ENCODE data around the gene FICD.

GRCh38 chr12:108498136-108498535, 16.9 kb upstream of the FICD start:
- TF ChIP-seq MATR3 (CRISPR knock-in tag; IDR thresholded peaks at IDR 0.05) = no peak
- TF ChIP-seq, protein P1, sequence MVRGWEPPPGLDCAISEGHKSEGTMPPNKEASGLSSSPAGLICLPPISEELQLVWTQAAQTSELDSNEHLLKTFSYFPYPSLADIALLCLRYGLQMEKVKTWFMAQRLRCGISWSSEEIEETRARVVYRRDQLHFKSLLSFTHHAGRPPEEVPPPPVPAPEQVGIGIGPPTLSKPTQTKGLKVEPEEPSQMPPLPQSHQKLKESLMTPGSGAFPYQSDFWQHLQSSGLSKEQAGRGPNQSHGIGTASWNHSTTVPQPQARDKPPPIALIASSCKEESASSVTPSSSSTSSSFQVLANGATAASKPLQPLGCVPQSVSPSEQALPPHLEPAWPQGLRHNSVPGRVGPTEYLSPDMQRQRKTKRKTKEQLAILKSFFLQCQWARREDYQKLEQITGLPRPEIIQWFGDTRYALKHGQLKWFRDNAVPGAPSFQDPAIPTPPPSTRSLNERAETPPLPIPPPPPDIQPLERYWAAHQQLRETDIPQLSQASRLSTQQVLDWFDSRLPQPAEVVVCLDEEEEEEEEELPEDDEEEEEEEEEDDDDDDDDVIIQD (CRISPR knock-in tag; IDR thresholded peaks at IDR 0.05; ENCODE audit: low read depth) = no peak
- no peak for TF ChIP-seq ZNF331 (CRISPR knock-in tag; IDR thresholded peaks at IDR 0.05)
- TF ChIP-seq KLF9 (CRISPR knock-in tag; IDR thresholded peaks at IDR 0.05; ENCODE audit: low read depth) = no peak
- no peak for TF ChIP-seq CBX5 (CRISPR knock-in tag; IDR thresholded peaks at IDR 0.05; ENCODE audit: borderline replicate concordance)
- TF ChIP-seq ZZZ3 (CRISPR knock-in tag; IDR thresholded peaks at IDR 0.05; ENCODE audit: borderline replicate concordance) = no peak
- TF ChIP-seq NCOR1 (IDR thresholded peaks at IDR 0.05; ENCODE audit: borderline replicate concordance, low read length) = no peak
- no peak for TF ChIP-seq CTCF (CRISPR knock-in tag; IDR thresholded peaks at IDR 0.05)
- TF ChIP-seq SRSF1 (optimal IDR thresholded peaks at IDR 0.05; ENCODE audit: low read depth, low read length) = no peak
- TF ChIP-seq CENPT (CRISPR knock-in tag; IDR thresholded peaks at IDR 0.05; ENCODE audit: low read depth) = no peak
- no peak for TF ChIP-seq CBFB (CRISPR knock-in tag; IDR thresholded peaks at IDR 0.05)

Measured in HepG2 (cell line).